CD14-positive monocyte (primary cell): ENCODE data around the gene HNF4A. TPM values are rescaled to one million over a fixed set of nuclear protein-coding genes. Genes with fewer than 3 reads are reported as not detected.

Experiments
- DNase-seq, 3 donors: peaks; one replicate each; pipeline ENCODE4 v3.0.0-alpha.2; 2011 to 2022
- H2AFZ ChIP-seq: 2 replicates; pipeline ENCODE4 v1.6.0; 2012; ENCODE audit warnings: mild to moderate bottlenecking, low read depth, low read length, inconsistent platforms; ENCODE audit not compliant: insufficient read depth, poor library complexity, severe bottlenecking
- H3K27ac ChIP-seq, 2 donors: 1 replicate in 1 of 2; 2 replicates in 1 of 2; pipeline ENCODE4 v1.5.1; 2012 to 2013; ENCODE audit warnings: low read length in 2 of 2, control low read depth in 1 of 2, inconsistent platforms in 1 of 2, low read depth in 1 of 2, mild to moderate bottlenecking in 1 of 2
- H3K27me3 ChIP-seq, 2 donors: one replicate each; pipeline versions ENCODE4 v1.6.0 to v1.6.1; 2011 to 2013; ENCODE audit warnings: low read length in 2 of 2; ENCODE audit not compliant: control insufficient read depth in 2 of 2, insufficient read depth in 2 of 2
- H3K36me3 ChIP-seq, 2 donors: replicated peaks in 1 of 2; 1 replicate in 1 of 2; 2 replicates in 1 of 2; pipeline versions ENCODE4 v1.5.1 to v1.6.1; 2012 to 2013; ENCODE audit warnings: low read length in 2 of 2, control low read depth in 1 of 2, inconsistent platforms in 1 of 2, mild to moderate bottlenecking in 1 of 2; ENCODE audit not compliant: insufficient read depth in 2 of 2, control insufficient read depth in 1 of 2
- H3K4me1 ChIP-seq, 2 donors: 1 replicate in 1 of 2; 2 replicates in 1 of 2; pipeline versions ENCODE4 v1.5.1 to v1.6.1; 2012 to 2013; ENCODE audit warnings: low read length in 2 of 2, control low read depth in 1 of 2, inconsistent platforms in 1 of 2, mild to moderate bottlenecking in 1 of 2, moderate library complexity in 1 of 2; ENCODE audit not compliant: insufficient read depth in 2 of 2, control insufficient read depth in 1 of 2
- H3K4me2 ChIP-seq: replicated peaks from 2 replicates; pipeline ENCODE3; 2012; ENCODE audit warnings: low read length, moderate library complexity, mild to moderate bottlenecking; ENCODE audit not compliant: poor library complexity, severe bottlenecking; ENCODE audit errors: extremely low read depth
- H3K4me3 ChIP-seq, 3 experiments: fragments of 200-600 bp in 1 of 3; sonication (generic) in 1 of 3; replicated peaks in 1 of 3; 1 replicate in 2 of 3; 2 replicates in 1 of 3; pipeline ENCODE4 v1.5.1; 2011 to 2013; ENCODE audit warnings: low read length in 3 of 3, mild to moderate bottlenecking in 3 of 3, control low read depth in 2 of 3, low read depth in 2 of 3, inconsistent platforms in 1 of 3, moderate library complexity in 1 of 3
- H3K79me2 ChIP-seq: 2 replicates; pipeline ENCODE4 v1.6.0; 2012; ENCODE audit warnings: mild to moderate bottlenecking, control low read depth, inconsistent platforms, low read length, moderate library complexity; ENCODE audit not compliant: insufficient read depth
- H3K9ac ChIP-seq: 2 replicates; pipeline ENCODE4 v1.6.0; 2017; ENCODE audit warnings: low read length, mild to moderate bottlenecking; ENCODE audit not compliant: insufficient read depth, poor library complexity, severe bottlenecking
- H3K9me3 ChIP-seq, 2 donors: replicated peaks in 1 of 2; 1 replicate in 1 of 2; 2 replicates in 1 of 2; pipeline versions ENCODE4 v1.5.1 to v1.6.1; 2012 to 2013; ENCODE audit warnings: low read length in 2 of 2, control low read depth in 1 of 2; ENCODE audit not compliant: control insufficient read depth in 1 of 2, insufficient read depth in 1 of 2
- H4K20me1 ChIP-seq: 2 replicates; pipeline ENCODE4 v1.6.0; 2012; ENCODE audit warnings: mild to moderate bottlenecking, low read length, control low read depth, moderate library complexity; ENCODE audit not compliant: insufficient read depth
- H3K27ac Mint-ChIP-seq, 7 donors: one replicate each; pipeline ENCODE4 v1.8.0; 2020; ENCODE audit warnings: mild to moderate bottlenecking in 7 of 7, mixed read lengths in 7 of 7, moderate library complexity in 6 of 7, inconsistent platforms in 2 of 7
- H3K27me3 Mint-ChIP-seq, 3 donors: one replicate each; pipeline ENCODE4 v1.8.0; 2021 to 2022; ENCODE audit warnings: low read depth in 3 of 3, mild to moderate bottlenecking in 3 of 3, mixed read lengths in 3 of 3, moderate library complexity in 3 of 3, inconsistent platforms in 1 of 3
- H3K36me3 Mint-ChIP-seq, 2 donors: one replicate each; pipeline ENCODE4 v1.8.0; 2020; ENCODE audit warnings: mixed read lengths in 2 of 2, inconsistent platforms in 1 of 2, mild to moderate bottlenecking in 1 of 2
- H3K4me1 Mint-ChIP-seq: one replicate; pipeline ENCODE4 v1.8.0; 2020; ENCODE audit warnings: mild to moderate bottlenecking, mixed read lengths
- H3K4me3 Mint-ChIP-seq, 2 donors: one replicate each; pipeline ENCODE4 v1.8.0; 2020; ENCODE audit warnings: mild to moderate bottlenecking in 2 of 2, mixed read lengths in 2 of 2, moderate library complexity in 1 of 2
- H3K9me3 Mint-ChIP-seq, 7 donors: one replicate each; pipeline ENCODE4 v1.8.0; 2020 to 2022; ENCODE audit warnings: mixed read lengths in 7 of 7, mild to moderate bottlenecking in 6 of 7, moderate library complexity in 6 of 7, inconsistent platforms in 2 of 7
- WGBS: methylation state at CpG from one replicate; pipeline ENCODE4 v1.1.5; 2013; ENCODE audit warnings: missing lambda C conversion rate; ENCODE audit not compliant: insufficient coverage; 5-methylcytosine and 5-hydroxymethylcytosine counted together
- intact Hi-C, 2 donors: fragments of 100-400 bp; cut with micrococcal nuclease; formaldehyde crosslinking; loops; one replicate each; pipeline versions ENCODE4 v1.15.0 to v1.15.1; 2023
- polyA plus RNA-seq, 3 donors: library from polyadenylated mRNA; depleted of rRNA in 1 of 3; unstranded in 2 of 3; stranded (reverse) in 1 of 3; fragments of 300-500 nt in 2 of 3; fragments of >200 nt in 1 of 3; fragmentation: Illumina TruSeq in 2 of 3; gene quantifications; 1 replicate in 2 of 3; 2 replicates in 1 of 3; pipeline ENCODE4 v1.2.3, GENCODE V29; 2012 to 2021
- TF ChIP-seq, protein P1 (sequence below): fragments of 200-600 bp; IDR thresholded peaks from one replicate; pipeline ENCODE4 v1.8.0; 2022; ENCODE audit warnings: antibody characterized with exemption, mild to moderate bottlenecking

Gene HNF4A
- polyA plus RNA-seq, 3 donors, result not detected

DNA sequence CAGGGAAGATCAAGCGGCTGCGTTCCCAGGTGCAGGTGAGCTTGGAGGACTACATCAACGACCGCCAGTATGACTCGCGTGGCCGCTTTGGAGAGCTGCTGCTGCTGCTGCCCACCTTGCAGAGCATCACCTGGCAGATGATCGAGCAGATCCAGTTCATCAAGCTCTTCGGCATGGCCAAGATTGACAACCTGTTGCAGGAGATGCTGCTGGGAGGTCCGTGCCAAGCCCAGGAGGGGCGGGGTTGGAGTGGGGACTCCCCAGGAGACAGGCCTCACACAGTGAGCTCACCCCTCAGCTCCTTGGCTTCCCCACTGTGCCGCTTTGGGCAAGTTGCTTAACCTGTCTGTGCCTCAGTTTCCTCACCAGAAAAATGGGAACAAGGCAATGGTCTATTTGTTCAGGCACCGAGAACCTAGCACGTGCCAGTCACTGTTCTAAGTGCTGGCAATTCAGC is 68.6 kb downstream of the HNF4A start:
- Histone ChIP-seq H3K27ac (no peak overlapping the region), H3K36me3 (no peaks in the 10 kb centered on the region), H3K4me1 (no peaks in the 10 kb centered on the region), H3K4me3 (no peak overlapping the region), H3K79me2 (no peaks in the 10 kb centered on the region), H3K27me3 (no peaks in the 10 kb centered on the region), H3K9me3 (no peaks in the 10 kb centered on the region), H4K20me1 (no peaks in the 10 kb centered on the region), H2AFZ (no peak overlapping the region), H3K9ac (no peak overlapping the region), H3K4me2 (no peak overlapping the region)
- Mint-ChIP-seq H3K9me3 (no peaks in the 10 kb centered on the region), H3K27ac (no peak overlapping the region), H3K36me3 (no peaks in the 10 kb centered on the region), H3K27me3 (peaks cover 3 to 6% (median 3%) of the 10 kb centered on the region in 3 donors), H3K4me3 (no peak overlapping the region), H3K4me1 (no peaks in the 10 kb centered on the region)
- DNase-seq, result no peak
- WGBS, result 92% methylated on average over 13 of the region's 14 CpGs
- intact Hi-C loops, result no loop called here
- TF ChIP-seq, protein P1, sequence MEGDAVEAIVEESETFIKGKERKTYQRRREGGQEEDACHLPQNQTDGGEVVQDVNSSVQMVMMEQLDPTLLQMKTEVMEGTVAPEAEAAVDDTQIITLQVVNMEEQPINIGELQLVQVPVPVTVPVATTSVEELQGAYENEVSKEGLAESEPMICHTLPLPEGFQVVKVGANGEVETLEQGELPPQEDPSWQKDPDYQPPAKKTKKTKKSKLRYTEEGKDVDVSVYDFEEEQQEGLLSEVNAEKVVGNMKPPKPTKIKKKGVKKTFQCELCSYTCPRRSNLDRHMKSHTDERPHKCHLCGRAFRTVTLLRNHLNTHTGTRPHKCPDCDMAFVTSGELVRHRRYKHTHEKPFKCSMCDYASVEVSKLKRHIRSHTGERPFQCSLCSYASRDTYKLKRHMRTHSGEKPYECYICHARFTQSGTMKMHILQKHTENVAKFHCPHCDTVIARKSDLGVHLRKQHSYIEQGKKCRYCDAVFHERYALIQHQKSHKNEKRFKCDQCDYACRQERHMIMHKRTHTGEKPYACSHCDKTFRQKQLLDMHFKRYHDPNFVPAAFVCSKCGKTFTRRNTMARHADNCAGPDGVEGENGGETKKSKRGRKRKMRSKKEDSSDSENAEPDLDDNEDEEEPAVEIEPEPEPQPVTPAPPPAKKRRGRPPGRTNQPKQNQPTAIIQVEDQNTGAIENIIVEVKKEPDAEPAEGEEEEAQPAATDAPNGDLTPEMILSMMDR, result no peak

DNA sequence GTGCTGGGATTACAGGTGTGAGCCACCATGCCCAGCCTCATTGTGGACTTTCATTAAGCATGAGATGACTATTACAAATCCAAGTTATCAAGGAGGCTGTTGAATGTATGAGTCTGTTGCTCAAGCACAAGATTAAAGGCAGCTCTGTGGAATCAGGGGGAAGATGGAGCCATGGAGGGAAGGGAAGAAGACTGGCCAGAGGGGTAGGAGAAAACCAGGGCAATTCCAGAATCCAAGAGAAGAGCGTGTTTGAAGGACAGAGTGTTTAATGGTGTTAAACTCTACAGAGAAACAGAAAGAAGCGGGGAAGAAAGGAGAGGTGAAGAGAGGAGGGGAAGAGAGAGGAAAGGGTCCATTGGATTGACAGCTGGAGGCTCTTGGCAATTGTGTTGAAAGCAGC is 70.4 kb downstream of the HNF4A start:
- Histone ChIP-seq H3K4me3 (no peak overlapping the region), H3K4me1 (no peaks in the 10 kb centered on the region), H3K9ac (no peak overlapping the region), H3K4me2 (no peak overlapping the region), H3K27ac (no peak overlapping the region), H3K27me3 (no peaks in the 10 kb centered on the region), H2AFZ (no peak overlapping the region), H3K79me2 (no peaks in the 10 kb centered on the region), H4K20me1 (no peaks in the 10 kb centered on the region), H3K9me3 (no peaks in the 10 kb centered on the region), H3K36me3 (no peaks in the 10 kb centered on the region)
- Mint-ChIP-seq H3K27me3 (peaks cover 3 to 6% (median 3%) of the 10 kb centered on the region in 3 donors), H3K4me1 (no peaks in the 10 kb centered on the region), H3K36me3 (no peaks in the 10 kb centered on the region), H3K4me3 (no peak overlapping the region), H3K9me3 (no peaks in the 10 kb centered on the region), H3K27ac (no peak overlapping the region)
- intact Hi-C loops, result no loop called here
- 98% methylated on average over 2 of the region's 2 CpGs for WGBS
- TF ChIP-seq, protein P1, result no peak
- DNase-seq, result no peak
